Left renal cortex interstitium (tissue), 4 donors: ENCODE data around the gene NUBPL. TPM values are rescaled to one million over a fixed set of nuclear protein-coding genes. Genes with fewer than 3 reads are reported as not detected.
"Not testable (repeated sequence)": the region's sequence is repeated elsewhere in the genome, so short reads cannot be mapped to it uniquely, and the experiment has no call there.

Experiments
- DNase-seq, 4 donors: peaks; one replicate each; pipeline ENCODE4 v3.0.0-alpha.2; 2013; ENCODE audit warnings: low read depth in 4 of 4, low spot score in 2 of 4, missing footprints in 1 of 4
- polyA plus RNA-seq, 4 donors: library from polyadenylated mRNA; unstranded; fragments of 120-200 nt; gene quantifications; one replicate each; pipeline ENCODE4 v1.2.1, GENCODE V29; 2013; ENCODE audit not compliant: insufficient read length in 4 of 4

NUBPL gene
- polyA plus RNA-seq, 4 donors, result 13.3 to 18.5 (median 15.8) TPM

- DNase-seq, result no peak
Measured at GRCh38 chr14:31718585-31718984, 157.4 kb downstream of the NUBPL start.

GRCh38 chr14:31718985-31719384 lies 157.8 kb downstream of the NUBPL start:
- DNase-seq, result no peak

GRCh38 chr14:31726337-31726736 lies 165.1 kb downstream of the NUBPL start:
- DNase-seq, result no peak

- no peak for DNase-seq
Measured at GRCh38 chr14:31727797-31728196, 166.6 kb downstream of the NUBPL start.

GRCh38 chr14:31740688-31741087 lies 179.5 kb downstream of the NUBPL start:
- no peak for DNase-seq

- no peak for DNase-seq
Measured at GRCh38 chr14:31745741-31746140, 184.5 kb downstream of the NUBPL start.

GRCh38 chr14:31746326-31746725 lies 185.1 kb downstream of the NUBPL start:
- DNase-seq, result no peak

- no peak for DNase-seq
Measured at GRCh38 chr14:31749275-31749674, 188.1 kb downstream of the NUBPL start.

GRCh38 chr14:31751047-31751446 lies 189.8 kb downstream of the NUBPL start:
- not testable (repeated sequence) for DNase-seq

- no peak for DNase-seq
Measured at GRCh38 chr14:31752867-31753661, 191.9 kb downstream of the NUBPL start.

GRCh38 chr14:31758941-31759340 lies 197.7 kb downstream of the NUBPL start:
- DNase-seq, result no peak

- DNase-seq, result no peak
Measured at GRCh38 chr14:31760277-31760676, 199.1 kb downstream of the NUBPL start.

GRCh38 chr14:31761325-31761724 lies 200.1 kb downstream of the NUBPL start:
- DNase-seq, result no peak

GRCh38 chr14:31763041-31763440 lies 201.8 kb downstream of the NUBPL start:
- DNase-seq, result no peak

- DNase-seq, result no peak
Measured at GRCh38 chr14:31766315-31766892, 205.2 kb downstream of the NUBPL start.

GRCh38 chr14:31768355-31768754 lies 207.2 kb downstream of the NUBPL start:
- no peak for DNase-seq

- DNase-seq, result no peak
Measured at GRCh38 chr14:31770271-31770670, 209.1 kb downstream of the NUBPL start.

GRCh38 chr14:31774567-31774966 lies 213.4 kb downstream of the NUBPL start:
- DNase-seq, result no peak

GRCh38 chr14:31777312-31777711 lies 216.1 kb downstream of the NUBPL start:
- no peak for DNase-seq

- DNase-seq, result no peak
Measured at GRCh38 chr14:31781578-31781977, 220.4 kb downstream of the NUBPL start.

GRCh38 chr14:31785574-31785973 lies 224.4 kb downstream of the NUBPL start:
- no peak for DNase-seq

- DNase-seq, result no peak
Measured at GRCh38 chr14:31787377-31787776, 226.2 kb downstream of the NUBPL start.
